GM19035 (cell line): ENCODE measurements around the gene ABHD17A.

Source experiments
- ATAC-seq: cut with Tn5 transposase; IDR thresholded peaks from one replicate; pipeline ENCODE4 v1.9.1; 2021; ENCODE audit not compliant: unreplicated experiment

ABHD17A gene

GRCh38 chr19:1885398-1886119 is at the start of gene ABHD17A:
TSS of gene ABHD17A (minus strand) at chr19:1885496. CDS start at chr19:1881566, 3,930 bp downstream.
- ATAC-seq: peak; percentile 79

GRCh38 chr19:1933942-1934341 is 48.6 kb upstream of the ABHD17A start:
- no peak for ATAC-seq

GRCh38 chr19:1933244-1933643 is 47.9 kb upstream of the ABHD17A start:
- no peak for ATAC-seq

- ATAC-seq: no peak
Measured at GRCh38 chr19:1932395-1932794, 47.1 kb upstream of the ABHD17A start.

GRCh38 chr19:1931445-1931844 is 46.1 kb upstream of the ABHD17A start:
- ATAC-seq: no peak

DNA sequence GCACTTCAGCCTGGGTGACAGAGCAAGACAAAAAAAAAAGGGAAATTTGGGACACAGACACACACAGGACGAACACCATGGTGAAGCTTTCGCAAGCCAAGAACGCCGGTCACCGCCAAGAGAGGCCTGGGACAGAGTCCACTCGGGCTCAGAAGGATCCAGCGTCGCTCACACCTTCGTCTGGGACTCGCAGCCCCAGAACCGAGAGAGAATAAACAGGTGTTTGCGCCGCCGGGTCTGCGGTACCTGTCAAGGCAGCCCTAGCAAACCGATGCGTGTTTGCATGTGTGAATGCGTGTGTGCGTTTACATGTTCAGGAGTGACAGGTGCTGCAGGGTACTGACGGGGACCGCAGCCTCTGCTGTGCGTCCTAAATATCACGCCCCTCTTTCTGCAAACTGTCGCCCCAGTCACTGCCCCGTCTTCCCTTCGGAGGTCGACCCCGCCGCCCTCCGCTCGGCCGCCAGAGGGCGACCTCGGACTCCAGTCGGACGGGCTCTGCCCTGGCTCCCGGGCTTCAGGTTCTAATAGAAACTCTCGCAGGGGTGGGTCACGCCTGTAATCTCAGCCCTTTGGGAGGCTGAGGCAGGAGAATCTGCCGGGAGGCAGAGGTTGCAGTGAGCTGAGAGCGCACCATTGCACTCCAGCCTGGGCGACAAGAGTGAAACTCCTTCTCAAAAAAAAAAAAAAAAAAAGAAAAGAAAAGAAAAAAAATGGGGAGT is 43.9 kb upstream of the ABHD17A start:
- ATAC-seq: peak; percentile 74

GRCh38 chr19:1925544-1925943 is 40.2 kb upstream of the ABHD17A start:
- no peak for ATAC-seq

DNA sequence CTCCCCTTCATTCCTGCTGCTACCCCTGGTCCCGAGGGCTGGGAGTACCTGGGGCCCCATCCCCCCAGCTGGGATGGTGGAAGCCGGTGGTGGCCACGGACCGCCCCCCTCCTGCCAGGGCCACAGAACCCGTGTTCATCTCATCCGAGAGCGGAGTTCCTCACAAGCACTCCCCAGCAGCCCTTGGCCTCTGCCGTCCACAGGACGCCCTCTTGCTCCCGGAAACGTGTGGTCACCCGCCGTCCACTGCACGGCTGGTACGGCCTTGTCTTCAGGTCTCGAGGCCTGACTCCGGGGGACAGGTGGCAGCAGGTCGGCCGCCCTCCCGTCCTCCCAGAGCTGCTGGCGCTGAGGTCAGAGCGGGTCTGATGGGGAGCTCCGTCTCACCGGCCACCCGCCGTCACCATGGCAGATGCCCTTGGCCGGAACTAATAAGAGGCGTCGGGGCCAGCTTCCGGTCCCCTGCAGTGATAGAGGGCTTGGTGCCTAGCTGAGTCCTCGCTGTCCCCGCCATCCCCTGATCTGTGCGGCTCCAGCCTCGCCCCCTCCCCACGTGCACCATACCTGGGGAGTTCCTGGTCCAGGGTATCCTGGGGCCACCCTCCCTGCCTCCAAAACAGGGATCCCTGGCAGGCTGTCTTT is 39.1 kb upstream of the ABHD17A start:
- no peak for ATAC-seq

- no peak for ATAC-seq
Measured at GRCh38 chr19:1923319-1923718, 38.0 kb upstream of the ABHD17A start.

GRCh38 chr19:1922803-1923202 is 37.5 kb upstream of the ABHD17A start:
- ATAC-seq: no peak

DNA sequence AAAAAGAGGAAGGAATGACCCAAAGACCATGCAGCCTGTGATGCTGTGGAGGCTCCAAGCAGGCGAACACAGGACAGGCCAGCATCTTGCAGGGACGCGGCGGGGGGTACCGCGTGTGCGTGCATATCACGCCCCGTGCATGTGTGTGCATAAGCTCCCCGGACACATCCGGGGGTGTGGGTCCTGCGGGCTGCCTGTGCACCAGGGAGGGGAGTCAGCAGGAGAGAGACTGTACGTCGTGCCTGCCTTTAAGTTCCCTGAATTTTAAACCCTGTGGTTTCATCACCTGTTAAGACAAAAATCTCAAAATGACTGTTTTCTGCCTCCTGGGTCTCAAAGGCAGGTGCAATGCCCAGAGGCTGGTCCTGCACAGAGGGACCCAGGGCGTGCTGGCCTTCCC is 36.5 kb upstream of the ABHD17A start:
- ATAC-seq: no peak

DNA sequence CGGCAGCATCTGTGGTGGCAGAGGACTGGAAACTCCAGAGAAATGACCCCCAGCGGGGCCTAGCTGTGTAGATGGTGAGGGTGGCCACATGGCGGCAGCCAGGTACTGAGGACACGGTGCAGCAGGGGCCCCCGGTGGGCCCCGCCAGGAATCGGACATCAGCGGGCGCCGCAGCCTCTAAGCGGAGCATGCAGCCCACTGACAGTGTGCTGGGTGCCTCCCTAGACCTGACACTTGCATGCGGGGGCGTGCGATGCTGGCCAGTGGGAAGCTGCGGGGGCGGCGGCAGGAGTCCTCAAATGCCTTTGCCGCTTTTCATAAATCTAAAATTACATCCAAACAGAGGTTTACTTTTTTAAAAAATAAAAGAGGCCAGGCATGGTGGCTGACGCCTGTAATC is 36.0 kb upstream of the ABHD17A start:
- ATAC-seq: no peak

GRCh38 chr19:1920644-1921043 is 35.3 kb upstream of the ABHD17A start:
- ATAC-seq: no peak

DNA sequence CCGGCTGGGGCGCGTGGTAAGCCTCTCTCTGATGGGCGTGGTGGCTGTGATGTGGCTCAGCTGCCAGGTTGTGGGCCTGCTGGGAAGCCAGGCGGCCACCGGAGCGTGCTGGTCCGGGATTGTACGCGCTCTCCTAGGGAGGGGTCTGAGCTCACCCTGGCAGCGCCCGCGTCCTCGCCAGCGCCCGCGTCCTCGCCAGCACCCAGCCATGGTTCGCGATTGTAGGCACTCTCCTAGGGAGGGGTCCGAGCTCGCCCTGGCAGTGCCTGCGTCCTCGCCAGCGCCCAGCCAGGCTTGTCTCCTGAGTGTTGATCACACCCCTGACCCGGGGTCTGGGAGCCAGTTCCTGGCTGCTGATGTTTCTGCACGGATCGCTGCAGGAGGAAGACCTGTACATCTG is 33.7 kb upstream of the ABHD17A start:
- ATAC-seq: no peak

DNA sequence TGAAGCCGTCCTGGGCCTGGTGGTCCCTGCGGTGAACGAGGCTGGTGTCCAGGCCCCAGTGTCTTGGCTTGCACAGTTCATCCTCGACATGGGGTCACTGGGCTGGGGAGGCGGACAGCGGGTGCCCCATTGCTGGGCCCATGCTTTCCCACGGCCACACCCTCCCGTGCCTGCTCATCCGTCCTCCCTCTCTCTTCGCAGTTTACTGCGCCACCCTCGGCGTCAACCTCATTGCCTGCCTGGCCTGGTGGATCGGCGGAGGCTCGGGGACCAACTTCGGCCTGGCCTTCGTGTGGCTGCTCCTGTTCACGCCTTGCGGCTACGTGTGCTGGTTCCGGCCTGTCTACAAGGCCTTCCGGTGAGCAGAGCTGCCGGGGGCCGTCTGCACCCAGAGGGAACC is 32.6 kb upstream of the ABHD17A start:
- ATAC-seq: no peak

DNA sequence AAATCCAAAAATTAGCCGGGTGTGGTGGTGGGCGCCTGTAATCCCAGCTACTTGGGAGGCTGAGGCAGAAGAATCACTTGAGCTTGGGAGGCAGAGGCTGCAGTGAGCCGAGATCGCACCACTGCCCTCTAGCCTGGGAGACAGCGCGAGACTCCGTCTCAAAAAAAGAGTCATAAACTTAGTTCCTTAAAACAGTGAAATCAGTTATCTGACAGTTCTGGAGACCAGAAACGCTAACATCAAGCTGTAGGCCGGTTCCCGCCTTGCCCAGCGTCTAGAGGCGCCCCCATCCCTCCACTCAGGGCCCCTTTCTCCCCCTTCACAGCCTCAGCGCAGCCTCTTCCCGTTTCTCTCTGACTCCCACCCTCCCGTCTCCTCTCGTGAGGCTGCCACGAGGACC is 31.9 kb upstream of the ABHD17A start:
- no peak for ATAC-seq

DNA sequence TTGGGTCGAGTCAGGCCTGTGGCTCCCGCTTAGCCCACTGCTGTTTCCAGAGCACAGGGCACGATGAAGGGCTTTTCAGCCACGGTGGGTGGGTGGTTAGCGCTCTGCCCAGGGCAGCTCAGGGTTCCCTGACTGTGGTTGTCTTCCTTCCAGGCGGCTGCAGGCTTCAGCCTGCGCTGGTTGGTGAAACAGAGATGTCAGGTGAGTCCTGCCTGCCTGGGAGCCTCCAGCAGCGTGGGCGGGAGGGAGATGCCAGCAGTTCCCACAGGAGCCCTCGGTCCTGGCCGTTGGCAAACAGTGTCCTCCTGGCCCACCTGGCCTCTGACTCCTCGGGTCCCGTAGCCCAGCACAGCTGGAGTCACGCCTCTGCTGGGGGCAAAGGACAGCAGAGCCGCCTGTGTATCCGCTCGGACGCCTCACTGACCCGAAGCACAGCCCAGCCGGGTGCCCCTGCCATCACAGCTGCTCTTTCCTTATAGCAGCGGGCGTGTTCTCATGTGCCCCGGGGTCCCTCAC is 29.6 kb upstream of the ABHD17A start:
- ATAC-seq: no peak

- no peak for ATAC-seq
Measured at GRCh38 chr19:1913781-1914577, 28.7 kb upstream of the ABHD17A start.

GRCh38 chr19:1912760-1913505 is 27.6 kb upstream of the ABHD17A start:
- no peak for ATAC-seq

- ATAC-seq: no peak
Measured at GRCh38 chr19:1911995-1912394, 26.7 kb upstream of the ABHD17A start.
